Neuronal stem cell (in vitro differentiated cells): ENCODE data around the gene DSCAM.

Experiments used
- DNase-seq: peaks from one replicate; pipeline ENCODE4 v3.0.0-alpha.2; 2013; ENCODE audit warnings: low spot score
- H2AFZ ChIP-seq: one replicate; pipeline ENCODE4 v1.6.1; 2013; ENCODE audit warnings: mild to moderate bottlenecking, low read length, inconsistent platforms
- H2AK5ac ChIP-seq: 2 replicates; pipeline ENCODE4 v1.6.1; 2013; ENCODE audit warnings: low read depth, mild to moderate bottlenecking, inconsistent platforms, low read length, moderate library complexity, mixed read lengths
- H2BK120ac ChIP-seq: 2 replicates; pipeline ENCODE4 v1.6.1; 2013; ENCODE audit warnings: low read depth, mild to moderate bottlenecking, inconsistent platforms, low read length, moderate library complexity, mixed read lengths
- H2BK12ac ChIP-seq: one replicate; pipeline ENCODE4 v1.6.1; 2013; ENCODE audit warnings: low read length, inconsistent platforms
- H2BK15ac ChIP-seq: 2 replicates; pipeline ENCODE4 v1.6.1; 2013; ENCODE audit warnings: mild to moderate bottlenecking, low read length, inconsistent platforms, mixed read lengths
- H2BK5ac ChIP-seq: one replicate; pipeline ENCODE4 v1.6.1; 2013; ENCODE audit warnings: inconsistent platforms, mild to moderate bottlenecking, low read length, moderate library complexity
- H3K14ac ChIP-seq: one replicate; pipeline ENCODE4 v1.6.1; 2013; ENCODE audit warnings: low read length, inconsistent platforms
- H3K18ac ChIP-seq: 2 replicates; pipeline ENCODE4 v1.6.1; 2013; ENCODE audit warnings: low read length, inconsistent platforms
- H3K23ac ChIP-seq: 2 replicates; pipeline ENCODE4 v1.6.1; 2013; ENCODE audit warnings: low read depth, mild to moderate bottlenecking, mixed read lengths, low read length, inconsistent platforms; ENCODE audit not compliant: poor library complexity
- H3K27ac ChIP-seq: replicated peaks from 3 replicates; pipeline ENCODE4 v1.5.1; 2013; ENCODE audit warnings: low read length, inconsistent platforms
- H3K27me3 ChIP-seq, 3 experiments: 2 replicates each; pipeline ENCODE4 v1.6.1; 2013; ENCODE audit warnings: low read length in 3 of 3, mild to moderate bottlenecking in 2 of 3, inconsistent platforms in 1 of 3, low read depth in 1 of 3, mixed read lengths in 1 of 3, moderate library complexity in 1 of 3; ENCODE audit not compliant: control insufficient read depth in 3 of 3, insufficient read depth in 3 of 3
- H3K36me3 ChIP-seq, 2 donors: replicated peaks in 1 of 2; 2 replicates each; pipeline ENCODE4 v1.6.1; 2013; ENCODE audit warnings: low read length in 2 of 2; ENCODE audit not compliant: control insufficient read depth in 2 of 2, insufficient read depth in 2 of 2
- H3K4ac ChIP-seq: 2 replicates; pipeline ENCODE4 v1.6.1; 2013; ENCODE audit warnings: inconsistent platforms, mild to moderate bottlenecking, low read length, moderate library complexity
- H3K4me1 ChIP-seq, 2 donors: 1 replicate in 1 of 2; 2 replicates in 1 of 2; pipeline ENCODE4 v1.6.1; 2013; ENCODE audit warnings: low read length in 2 of 2, low read depth in 1 of 2; ENCODE audit not compliant: control insufficient read depth in 2 of 2, insufficient read depth in 1 of 2
- H3K4me2 ChIP-seq: one replicate; pipeline ENCODE4 v1.6.1; 2013; ENCODE audit warnings: mild to moderate bottlenecking, low read length, inconsistent platforms; ENCODE audit not compliant: insufficient read depth, poor library complexity, severe bottlenecking
- H3K4me3 ChIP-seq, 2 donors: 2 replicates each; pipeline ENCODE4 v1.5.1; 2013; ENCODE audit warnings: low read length in 2 of 2, mild to moderate bottlenecking in 2 of 2, inconsistent platforms in 1 of 2, moderate library complexity in 1 of 2
- H3K79me1 ChIP-seq: one replicate; pipeline ENCODE4 v1.6.1; 2013; ENCODE audit warnings: low read depth, mild to moderate bottlenecking, inconsistent platforms, low read length, moderate library complexity
- H3K9ac ChIP-seq: one replicate; pipeline ENCODE4 v1.6.1; 2013; ENCODE audit warnings: mild to moderate bottlenecking, low read depth, low read length, inconsistent platforms; ENCODE audit not compliant: poor library complexity
- H3K9me3 ChIP-seq, 2 donors: replicated peaks in 1 of 2; 2 replicates each; pipeline versions ENCODE3 to v1.6.1; 2013; ENCODE audit warnings: low read length in 2 of 2, mild to moderate bottlenecking in 2 of 2, inconsistent platforms in 1 of 2, low read depth in 1 of 2, mixed read lengths in 1 of 2, moderate library complexity in 1 of 2; ENCODE audit not compliant: control insufficient read depth in 2 of 2, insufficient read depth in 1 of 2
- H4K8ac ChIP-seq: one replicate; pipeline ENCODE4 v1.6.1; 2013; ENCODE audit warnings: low read depth, mild to moderate bottlenecking, inconsistent platforms, low read length, moderate library complexity
- H4K91ac ChIP-seq: one replicate; pipeline ENCODE4 v1.6.1; 2013; ENCODE audit warnings: low read length, low read depth, mild to moderate bottlenecking, inconsistent platforms; ENCODE audit not compliant: poor library complexity
- WGBS, 2 donors: extraction: QIAGEN DNeasy Blood & Tissue Kit; methylation state at CpG; one replicate each; pipeline ENCODE4 v1.1.7; 2013; ENCODE audit warnings: missing lambda C conversion rate in 2 of 2, mixed read lengths in 1 of 2; ENCODE audit not compliant: insufficient read length in 2 of 2, insufficient replicate concordance in 1 of 2; ENCODE audit errors: extremely low coverage in 2 of 2; 5-methylcytosine and 5-hydroxymethylcytosine counted together

Gene DSCAM

DNA sequence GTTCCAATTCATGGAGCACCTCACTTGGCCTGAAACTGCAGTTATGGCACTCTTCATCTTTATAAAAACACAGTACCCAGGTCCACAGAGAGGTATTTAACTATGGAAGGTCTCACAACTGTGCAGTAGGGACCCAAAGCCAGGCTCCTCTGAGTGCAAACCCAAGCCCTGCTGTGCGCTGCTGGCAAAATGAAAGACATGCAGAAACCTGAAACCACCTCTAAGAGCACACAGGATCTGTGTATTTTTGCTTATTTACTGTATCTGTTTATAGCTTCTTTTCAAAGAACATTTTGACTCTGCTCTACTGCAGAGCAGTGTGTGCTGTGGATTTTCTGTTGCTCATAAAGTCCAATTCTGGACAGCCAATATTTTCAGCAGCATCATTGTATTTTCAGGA, 166.6 kb downstream of the DSCAM start:
- H3K4ac ChIP-seq = no peak overlapping the region
- no peak overlapping the region for H3K4me3 ChIP-seq
- no CpG with 5 or more reads among the region's 1 CpG for WGBS, 2 donors
- no peak overlapping the region for H2AK5ac ChIP-seq
- no peak overlapping the region for H3K4me2 ChIP-seq
- H3K4me1 ChIP-seq = peaks cover 0 to 2% of the 10 kb centered on the region in 2 donors
- no peaks in the 10 kb centered on the region for H3K9me3 ChIP-seq
- DNase-seq = no peak
- no peak overlapping the region for H3K9ac ChIP-seq
- no peaks in the 10 kb centered on the region for H3K36me3 ChIP-seq
- H2BK15ac ChIP-seq = no peak overlapping the region
- no peak overlapping the region for H2BK120ac ChIP-seq
- no peak overlapping the region for H3K14ac ChIP-seq
- H4K8ac ChIP-seq = no peak overlapping the region
- H3K18ac ChIP-seq = no peak overlapping the region
- H3K23ac ChIP-seq = no peak overlapping the region
- H3K27ac ChIP-seq = no peak overlapping the region
- no peak overlapping the region for H2BK12ac ChIP-seq
- no peaks in the 10 kb centered on the region for H3K27me3 ChIP-seq
- no peak overlapping the region for H4K91ac ChIP-seq
- H2AFZ ChIP-seq = no peak overlapping the region
- H3K79me1 ChIP-seq = no peaks in the 10 kb centered on the region
- H2BK5ac ChIP-seq = no peak overlapping the region

DNA sequence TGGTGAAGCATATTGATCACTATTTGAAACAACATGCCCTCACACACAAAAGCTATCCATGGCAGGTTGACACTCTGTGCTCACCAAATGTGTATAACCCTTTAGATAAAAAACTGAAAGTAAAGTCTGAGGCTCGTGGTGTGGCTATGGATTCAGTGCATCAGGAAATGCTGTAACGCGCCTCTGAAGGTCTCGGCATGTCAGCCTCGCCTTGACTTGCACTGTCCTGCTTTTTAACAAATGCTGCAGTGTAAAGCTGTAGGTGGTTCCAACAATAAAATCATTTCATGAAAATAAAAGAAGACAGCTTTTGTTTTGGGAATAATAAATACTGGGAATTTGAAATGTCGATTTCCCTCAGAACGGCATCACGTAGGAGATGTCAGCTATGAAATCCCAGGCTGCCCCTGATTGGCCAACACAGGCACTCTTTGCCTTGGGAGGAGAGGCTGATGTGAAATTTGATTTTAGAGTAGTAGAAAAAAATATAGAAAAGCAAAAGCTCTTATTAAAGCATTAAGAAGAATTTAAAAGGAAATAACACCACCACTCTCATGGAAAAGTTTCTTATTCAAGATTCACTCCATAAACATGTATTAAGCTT, 168.2 kb downstream of the DSCAM start:
- DNase-seq = no peak
- no peak overlapping the region for H3K27ac ChIP-seq
- H3K14ac ChIP-seq = no peak overlapping the region
- H3K18ac ChIP-seq = no peak overlapping the region
- H3K4ac ChIP-seq = no peak overlapping the region
- no peak overlapping the region for H2BK12ac ChIP-seq
- H2BK120ac ChIP-seq = no peak overlapping the region
- H3K9ac ChIP-seq = no peak overlapping the region
- no peaks in the 10 kb centered on the region for H3K27me3 ChIP-seq
- no peak overlapping the region for H4K91ac ChIP-seq
- H2BK15ac ChIP-seq = no peak overlapping the region
- no peak overlapping the region for H3K23ac ChIP-seq
- no CpG with 5 or more reads among the region's 8 CpGs for WGBS, 2 donors
- H3K4me2 ChIP-seq = no peak overlapping the region
- H3K9me3 ChIP-seq = no peaks in the 10 kb centered on the region
- H4K8ac ChIP-seq = no peak overlapping the region
- H2AK5ac ChIP-seq = no peak overlapping the region
- H3K79me1 ChIP-seq = no peaks in the 10 kb centered on the region
- no peak overlapping the region for H2AFZ ChIP-seq
- H2BK5ac ChIP-seq = no peak overlapping the region
- peaks cover 0 to 2% of the 10 kb centered on the region in 2 donors for H3K4me1 ChIP-seq
- no peaks in the 10 kb centered on the region for H3K36me3 ChIP-seq
- no peak overlapping the region for H3K4me3 ChIP-seq

DNA sequence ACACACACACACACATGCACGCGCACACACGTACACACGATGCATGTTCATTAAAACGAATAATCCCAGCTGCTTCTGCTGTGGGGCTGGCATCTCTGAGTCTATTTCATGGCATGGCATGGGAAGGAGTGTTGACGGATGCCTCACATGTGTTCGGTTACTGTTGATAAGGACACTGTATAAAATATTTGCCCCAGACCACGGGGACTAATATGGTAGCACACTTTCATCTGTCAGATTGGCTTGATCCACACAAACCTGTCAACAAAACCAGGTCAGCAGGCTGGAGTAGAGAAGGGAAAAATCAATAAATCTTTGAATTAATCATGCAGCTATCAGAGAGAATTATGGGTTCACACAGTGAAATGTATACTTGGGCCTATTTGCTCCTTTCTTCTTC, 171.9 kb downstream of the DSCAM start:
- Histone ChIP-seq H3K79me1 (no peaks in the 10 kb centered on the region), H3K36me3 (no peaks in the 10 kb centered on the region), H3K27ac (no peak overlapping the region), H3K4me1 (no peaks in the 10 kb centered on the region), H2BK120ac (no peak overlapping the region), H2BK15ac (no peak overlapping the region), H3K9ac (no peak overlapping the region), H2AFZ (no peak overlapping the region), H3K4me3 (no peak overlapping the region), H3K23ac (no peak overlapping the region), H3K18ac (no peak overlapping the region), H3K9me3 (no peaks in the 10 kb centered on the region), H3K4ac (no peak overlapping the region), H3K27me3 (no peaks in the 10 kb centered on the region), H4K91ac (no peak overlapping the region), H2BK5ac (no peak overlapping the region), H3K14ac (no peak overlapping the region), H4K8ac (no peak overlapping the region), H2AK5ac (no peak overlapping the region), H2BK12ac (no peak overlapping the region), H3K4me2 (no peak overlapping the region)
- DNase-seq = no peak
- 100% methylated on average over 2 of the region's 8 CpGs; no CpG with 5 or more reads in 1 of the 2 donors for WGBS, 2 donors

GRCh38 chr21:40672602-40673001, 174.4 kb downstream of the DSCAM start:
- no peak overlapping the region for H2AFZ ChIP-seq
- H2BK5ac ChIP-seq = no peak overlapping the region
- no peak overlapping the region for H3K23ac ChIP-seq
- H4K91ac ChIP-seq = no peak overlapping the region
- H3K4me3 ChIP-seq = no peak overlapping the region
- H4K8ac ChIP-seq = no peak overlapping the region
- no peak overlapping the region for H3K9ac ChIP-seq
- H3K79me1 ChIP-seq = no peaks in the 10 kb centered on the region
- H2BK12ac ChIP-seq = no peak overlapping the region
- no peak overlapping the region for H3K14ac ChIP-seq
- H3K4ac ChIP-seq = no peak overlapping the region
- no peaks in the 10 kb centered on the region for H3K9me3 ChIP-seq
- H2BK120ac ChIP-seq = no peak overlapping the region
- H3K27ac ChIP-seq = no peak overlapping the region
- H3K36me3 ChIP-seq = no peaks in the 10 kb centered on the region
- H3K18ac ChIP-seq = no peak overlapping the region
- peaks cover 0 to 1% of the 10 kb centered on the region in 2 donors for H3K4me1 ChIP-seq
- no CpG with 5 or more reads among the region's 2 CpGs for WGBS, 2 donors
- no peak overlapping the region for H3K4me2 ChIP-seq
- no peak for DNase-seq
- H2AK5ac ChIP-seq = no peak overlapping the region
- H3K27me3 ChIP-seq = no peaks in the 10 kb centered on the region
- no peak overlapping the region for H2BK15ac ChIP-seq
